ENCODE measurements around the gene ASIC3. TPM values are rescaled to one million over a fixed set of nuclear protein-coding genes. Genes with fewer than 3 reads are reported as not detected.

ASIC3 gene
- total RNA-seq, 1 experiment from 2014 or later = 0.76 TPM

- Histone ChIP-seq H3K36me3 (no peaks in the 10 kb centered on the region; the same call in none of the 2 replicates), H3K4me3 (no peak overlapping the region), H3K27me3 (no peaks in the 10 kb centered on the region), H3K9me3 (no peaks in the 10 kb centered on the region)
- DNase-seq = no peak
Observed at GRCh38 chr7:151071032-151071866, 22.9 kb downstream of the ASIC3 start.

- H3K4me3 ChIP-seq = no peak overlapping the region
- H3K27me3 ChIP-seq = no peaks in the 10 kb centered on the region
- no peaks in the 10 kb centered on the region for H3K9me3 ChIP-seq
- DNase-seq = no peak
- H3K36me3 ChIP-seq = peaks cover 2% of the 10 kb centered on the region; the same call in 1 of the 2 replicates
Observed at GRCh38 chr7:151073990-151074389, 25.7 kb downstream of the ASIC3 start.

GRCh38 chr7:151074817-151075661 is 26.7 kb downstream of the ASIC3 start:
- H3K9me3 ChIP-seq = no peaks in the 10 kb centered on the region
- no peak overlapping the region for H3K4me3 ChIP-seq
- DNase-seq = no peak
- H3K36me3 ChIP-seq = peaks cover 5% of the 10 kb centered on the region
- no peaks in the 10 kb centered on the region for H3K27me3 ChIP-seq

GRCh38 chr7:151075662-151075971 is 27.3 kb downstream of the ASIC3 start:
- H3K36me3 ChIP-seq = peaks cover 9% of the 10 kb centered on the region
- no peak for DNase-seq

GRCh38 chr7:151075978-151076426 is 27.7 kb downstream of the ASIC3 start:
- H3K36me3 ChIP-seq = peaks cover 9% of the 10 kb centered on the region
- no peak for DNase-seq

More at GRCh38 chr7:151075662-151075971, 27.3 kb downstream of the ASIC3 start:
- Histone ChIP-seq H3K4me3 (no peak overlapping the region), H3K27me3 (no peaks in the 10 kb centered on the region), H3K9me3 (no peaks in the 10 kb centered on the region)

GRCh38 chr7:151076863-151077704 is 28.8 kb downstream of the ASIC3 start:
- no peak overlapping the region for H3K4me3 ChIP-seq
- peaks cover 11% of the 10 kb centered on the region for H3K36me3 ChIP-seq
- no peaks in the 10 kb centered on the region for H3K9me3 ChIP-seq
- H3K27me3 ChIP-seq = no peaks in the 10 kb centered on the region
- no peak for DNase-seq

More at GRCh38 chr7:151075978-151076426, 27.7 kb downstream of the ASIC3 start:
- Histone ChIP-seq H3K27me3 (no peaks in the 10 kb centered on the region), H3K4me3 (no peak overlapping the region), H3K9me3 (no peaks in the 10 kb centered on the region)

GRCh38 chr7:151077705-151078232 is 29.4 kb downstream of the ASIC3 start:
- no peak for DNase-seq

GRCh38 chr7:151078233-151079040 is 30.1 kb downstream of the ASIC3 start:
- no peaks in the 10 kb centered on the region for H3K27me3 ChIP-seq
- no peak for DNase-seq
- no peak overlapping the region for H3K4me3 ChIP-seq
- peaks cover 11% of the 10 kb centered on the region for H3K36me3 ChIP-seq
- no peaks in the 10 kb centered on the region for H3K9me3 ChIP-seq

More at GRCh38 chr7:151077705-151078232, 29.4 kb downstream of the ASIC3 start:
- H3K36me3 ChIP-seq = peaks cover 11% of the 10 kb centered on the region
- H3K27me3 ChIP-seq = no peaks in the 10 kb centered on the region
- H3K9me3 ChIP-seq = no peaks in the 10 kb centered on the region
- H3K4me3 ChIP-seq = no peak overlapping the region

- Histone ChIP-seq H3K27me3 (no peaks in the 10 kb centered on the region), H3K4me3 (peak overlapping the region; percentile 89), H3K36me3 (peaks cover 11% of the 10 kb centered on the region), H3K9me3 (no peaks in the 10 kb centered on the region)
- DNase-seq = no peak
Observed at GRCh38 chr7:151079199-151079910, 31.0 kb downstream of the ASIC3 start.

GRCh38 chr7:151080067-151080521 is 31.8 kb downstream of the ASIC3 start:
- Histone ChIP-seq H3K27me3 (no peaks in the 10 kb centered on the region), H3K9me3 (no peaks in the 10 kb centered on the region), H3K36me3 (peaks cover 11% of the 10 kb centered on the region), H3K4me3 (peak overlapping the region; percentile 89)
- no peak for DNase-seq

GRCh38 chr7:151080522-151081169 is 32.3 kb downstream of the ASIC3 start, which contains the start of gene FASTK:
Gene FASTK, minus strand, starts transcription at chr7:151080809. Its CDS starts 43 bp downstream, at chr7:151080766.
- Histone ChIP-seq H3K4me3 (peak within 1 kb of the TSS; percentile 89), H3K36me3 (peaks cover 11% of the 10 kb centered on the region), H3K9me3 (no peaks in the 10 kb centered on the region), H3K27me3 (no peaks in the 10 kb centered on the region)
- peak; percentile 87 for DNase-seq

- H3K36me3 ChIP-seq = peaks cover 11% of the 10 kb centered on the region
- DNase-seq = peak; percentile 53
- no peaks in the 10 kb centered on the region for H3K9me3 ChIP-seq
- H3K27me3 ChIP-seq = no peaks in the 10 kb centered on the region
- peak overlapping the region; percentile 89 for H3K4me3 ChIP-seq
Observed at GRCh38 chr7:151081170-151082101, 33.1 kb downstream of the ASIC3 start.

Measured in MG63 (cell line).